Inflammatory macrophage treated with lipopolysaccharide for 1 hour (primary cell): ENCODE measurements around the gene UNC80.
A peak's percentile ranks its signal among the peaks of the same experiment; 100 is the strongest.

ENCODE experiments used
- DNase-seq, 2 donors: peaks; one replicate each; pipeline ENCODE4 v3.0.0-alpha.2; 2020 to 2022

The UNC80 gene

DNA sequence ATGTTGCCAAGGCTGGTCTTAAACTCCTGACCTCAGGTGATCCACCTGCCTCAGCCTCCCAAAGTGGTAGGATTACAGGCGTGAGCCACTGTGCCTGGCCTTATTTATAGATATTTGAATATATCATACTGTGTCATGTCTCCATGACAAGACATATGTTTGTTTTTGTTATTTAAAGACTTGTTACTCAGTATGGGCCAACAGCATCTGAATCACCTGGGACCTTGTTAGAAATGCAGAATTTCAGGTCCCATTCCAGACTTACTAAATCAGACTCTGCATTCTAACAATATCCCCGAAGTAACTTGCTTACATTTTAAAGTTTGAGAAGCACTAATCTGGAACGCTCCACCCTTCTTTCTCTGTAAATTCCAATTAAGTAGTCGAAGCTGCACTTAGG, 264.0 kb downstream of the UNC80 start:
- no peak for DNase-seq

DNA sequence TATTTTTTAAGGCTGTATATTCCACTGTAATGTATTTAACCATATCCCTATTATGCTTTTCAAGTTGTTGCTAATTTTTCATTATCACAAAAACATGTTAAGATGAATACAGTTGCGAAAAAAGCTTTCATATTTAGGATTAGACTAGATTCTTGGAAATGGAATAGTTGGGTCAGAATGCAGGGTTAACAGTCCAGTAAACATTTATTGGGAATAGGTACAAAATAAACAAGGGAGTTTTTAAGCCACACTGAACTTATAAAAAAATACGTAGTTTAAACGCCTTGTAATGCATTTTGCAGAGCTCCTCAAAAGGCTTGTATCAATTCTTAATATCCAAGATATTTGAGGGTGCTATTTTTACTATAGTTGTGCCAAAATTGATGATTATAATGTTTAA, 266.4 kb downstream of the UNC80 start:
- no peak for DNase-seq

DNA sequence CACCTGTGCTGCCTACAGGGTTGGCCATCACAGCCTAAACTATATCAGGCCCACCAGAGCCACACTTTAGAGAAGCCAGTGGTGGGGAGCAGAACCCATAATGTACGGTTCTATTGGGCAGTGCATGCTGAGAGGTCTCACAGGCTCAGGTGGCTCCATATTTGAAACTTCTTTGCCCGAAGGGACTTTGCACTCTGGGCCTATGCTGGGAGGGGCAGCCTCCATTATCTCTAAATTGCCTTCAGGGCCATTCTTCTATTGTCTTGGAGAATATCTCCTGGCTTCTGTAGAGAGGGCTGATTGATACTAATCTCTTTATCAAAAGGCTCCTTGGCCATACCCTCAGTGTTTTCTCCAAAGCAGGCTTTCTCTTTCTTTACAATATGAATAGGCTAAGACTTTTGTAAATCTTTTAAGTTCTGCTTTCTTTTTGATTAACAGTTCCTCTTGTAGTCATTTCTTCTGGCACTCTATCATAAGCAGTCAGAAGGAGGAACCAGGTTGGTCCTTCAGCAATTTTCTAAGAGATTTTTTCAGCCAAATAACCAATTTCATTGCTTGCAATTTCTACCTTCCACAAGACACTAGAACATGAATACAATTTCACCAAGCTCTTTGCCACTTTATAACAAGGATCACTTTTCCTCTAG, 275.3 kb downstream of the UNC80 start:
- DNase-seq = peak in 1 of 2 donors; percentile 15
